ENCODE measurements around the gene ZBTB7B.

ZBTB7B gene

GRCh38 chr1:155015527-155016230 lies 13.1 kb downstream of the ZBTB7B start:
- TF ChIP-seq CTCF (conservative IDR thresholded peaks at IDR 0.05; ENCODE audit: low read depth, low read length), result no peak
- H3K4me3 ChIP-seq (ENCODE audit: low read depth, low read length), result no peak overlapping the region
- no peak for DNase-seq (ENCODE audit: low read depth)

- TF ChIP-seq CTCF (conservative IDR thresholded peaks at IDR 0.05; ENCODE audit: low read depth, low read length), result no peak
- DNase-seq (ENCODE audit: low read depth), result no peak
- H3K4me3 ChIP-seq (ENCODE audit: low read depth, low read length), result no peak overlapping the region
Measured at GRCh38 chr1:155016231-155016831, 13.7 kb downstream of the ZBTB7B start.

GRCh38 chr1:155017041-155017945 lies 14.7 kb downstream of the ZBTB7B start:
- peak; percentile 88 for DNase-seq (ENCODE audit: low read depth)
- peak overlapping the region; percentile 59 for H3K4me3 ChIP-seq (ENCODE audit: low read depth, low read length)
- peak; percentile 92 for TF ChIP-seq CTCF (conservative IDR thresholded peaks at IDR 0.05; ENCODE audit: low read depth, low read length)

- no peak for TF ChIP-seq CTCF (conservative IDR thresholded peaks at IDR 0.05; ENCODE audit: low read depth, low read length)
- H3K4me3 ChIP-seq (ENCODE audit: low read depth, low read length), result peak overlapping the region; percentile 59
- DNase-seq (ENCODE audit: low read depth), result no peak
Measured at GRCh38 chr1:155017946-155018316, 15.3 kb downstream of the ZBTB7B start.

- H3K4me3 ChIP-seq (ENCODE audit: low read depth, low read length), result no peak overlapping the region
- TF ChIP-seq CTCF (conservative IDR thresholded peaks at IDR 0.05; ENCODE audit: low read depth, low read length), result no peak
- no peak for DNase-seq (ENCODE audit: low read depth)
Measured at GRCh38 chr1:155018617-155019348, 16.2 kb downstream of the ZBTB7B start.

GRCh38 chr1:155019377-155020245 lies 17.0 kb downstream of the ZBTB7B start:
- DNase-seq (ENCODE audit: low read depth), result no peak
- H3K4me3 ChIP-seq (ENCODE audit: low read depth, low read length), result no peak overlapping the region
- TF ChIP-seq CTCF (conservative IDR thresholded peaks at IDR 0.05; ENCODE audit: low read depth, low read length), result no peak
